Smooth muscle cell (in vitro differentiated cells): ENCODE measurements around the gene TTC22. TPM values are rescaled to one million over a fixed set of nuclear protein-coding genes. Genes with fewer than 3 reads are reported as not detected.

Experiments used
- DNase-seq: peaks from one replicate; lab custom pipeline; 2025; ENCODE audit not compliant: unreplicated experiment; lab: John Stamatoyannopoulos, UW
- H2AFZ ChIP-seq: fragments of 200-600 bp; sonication (generic); 2 replicates; pipeline ENCODE4 v1.6.0; 2016; ENCODE audit warnings: antibody characterized with exemption, low read depth, mild to moderate bottlenecking
- H3F3A ChIP-seq: fragments of 200-600 bp; sonication (generic); 2 replicates; pipeline ENCODE4 v1.6.0; 2017; ENCODE audit warnings: antibody characterized with exemption, low read depth
- H3K27ac ChIP-seq: fragments of 200-600 bp; sonication (generic); 2 replicates; pipeline ENCODE4 v1.5.1; 2016; ENCODE audit warnings: low read depth, mild to moderate bottlenecking
- H3K27me3 ChIP-seq: fragments of 200-600 bp; sonication (generic); 2 replicates; pipeline ENCODE4 v1.6.1; 2016; ENCODE audit warnings: low read depth, mild to moderate bottlenecking
- H3K36me3 ChIP-seq: fragments of 200-600 bp; sonication (generic); 2 replicates; pipeline ENCODE4 v1.5.1; 2016; ENCODE audit warnings: low read depth
- H3K4me1 ChIP-seq: fragments of 200-600 bp; sonication (generic); 2 replicates; pipeline ENCODE4 v1.5.1; 2016; ENCODE audit warnings: low read depth
- H3K4me2 ChIP-seq: fragments of 200-600 bp; sonication (generic); 2 replicates; pipeline ENCODE4 v1.6.0; 2016; ENCODE audit warnings: mild to moderate bottlenecking
- H3K4me3 ChIP-seq: fragments of 200-600 bp; sonication (generic); 2 replicates; pipeline ENCODE4 v1.5.1; 2016; ENCODE audit warnings: mild to moderate bottlenecking
- H3K79me2 ChIP-seq: fragments of 200-600 bp; sonication (generic); 2 replicates; pipeline ENCODE4 v1.6.0; 2016; ENCODE audit warnings: low read depth, mild to moderate bottlenecking
- H3K9ac ChIP-seq: fragments of 200-600 bp; sonication (generic); 2 replicates; pipeline ENCODE4 v1.6.0; 2016; ENCODE audit warnings: low read depth
- H3K9me3 ChIP-seq: fragments of 200-600 bp; sonication (generic); replicated peaks from 2 replicates; pipeline ENCODE4 v1.5.1; 2016; ENCODE audit warnings: low read depth
- H4K20me1 ChIP-seq: fragments of 200-600 bp; sonication (generic); 2 replicates; pipeline ENCODE4 v1.6.0; 2016; ENCODE audit warnings: low read depth
- CTCF ChIP-seq: fragments of 200-600 bp; sonication (generic); IDR thresholded peaks from 2 replicates; pipeline ENCODE4 v1.5.1; 2017; ENCODE audit warnings: borderline replicate concordance, mild to moderate bottlenecking, antibody characterized with exemption; ENCODE audit not compliant: insufficient read depth, poor library complexity, severe bottlenecking
- WGBS: methylation state at CpG from one replicate; pipeline ENCODE4 v1.1.7; 2016; ENCODE audit warnings: low lambda C conversion rate; 5-methylcytosine and 5-hydroxymethylcytosine counted together
- polyA plus RNA-seq: library from polyadenylated mRNA; unstranded; fragments of >200 nt; fragmentation: Nextera tagmentation; extraction: Ambion mirVana; gene quantifications from 2 replicates; pipeline ENCODE4 v1.2.1, GENCODE V29; 2016
- total RNA-seq: library from RNA; depleted of rRNA; stranded (reverse); fragments of >200 nt; gene quantifications from 2 replicates; pipeline ENCODE4 v1.2.3, GENCODE V29; 2014

TTC22 gene
- total and polyA plus RNA-seq, 2 experiments from 2014 or later, result 0.50 to 1.3 TPM

DNA sequence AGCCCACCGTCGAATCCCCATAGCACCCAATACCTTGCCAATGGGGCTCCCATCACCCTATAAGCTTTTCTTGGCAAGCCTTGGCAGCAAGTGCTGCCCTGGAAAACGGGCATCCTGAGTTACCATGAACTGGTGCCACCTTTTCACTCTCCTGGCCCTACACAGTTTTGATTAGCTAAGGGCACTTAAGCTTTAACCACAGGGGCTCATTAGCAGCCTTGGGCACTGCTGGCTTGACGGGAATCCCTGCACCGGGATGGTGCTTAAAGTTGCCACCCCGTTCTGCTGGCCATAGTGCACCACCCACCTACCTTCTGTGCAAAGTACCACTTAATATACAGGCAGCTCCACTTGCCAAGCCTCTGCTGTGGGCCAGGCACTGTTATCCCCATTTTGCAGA is 50.5 kb downstream of the TTC22 start:
- Histone ChIP-seq H3F3A (no peaks in the 10 kb centered on the region), H3K4me1 (no peaks in the 10 kb centered on the region), H3K36me3 (no peaks in the 10 kb centered on the region), H3K9me3 (no peaks in the 10 kb centered on the region), H3K4me3 (no peak overlapping the region), H3K4me2 (no peak overlapping the region), H2AFZ (no peak overlapping the region), H3K27ac (no peak overlapping the region), H3K9ac (no peak overlapping the region), H4K20me1 (no peaks in the 10 kb centered on the region), H3K79me2 (no peaks in the 10 kb centered on the region), H3K27me3 (no peaks in the 10 kb centered on the region)
- 90% methylated on average over 6 of the region's 6 CpGs for WGBS
- no peak for TF ChIP-seq CTCF
- DNase-seq, result no peak

DNA sequence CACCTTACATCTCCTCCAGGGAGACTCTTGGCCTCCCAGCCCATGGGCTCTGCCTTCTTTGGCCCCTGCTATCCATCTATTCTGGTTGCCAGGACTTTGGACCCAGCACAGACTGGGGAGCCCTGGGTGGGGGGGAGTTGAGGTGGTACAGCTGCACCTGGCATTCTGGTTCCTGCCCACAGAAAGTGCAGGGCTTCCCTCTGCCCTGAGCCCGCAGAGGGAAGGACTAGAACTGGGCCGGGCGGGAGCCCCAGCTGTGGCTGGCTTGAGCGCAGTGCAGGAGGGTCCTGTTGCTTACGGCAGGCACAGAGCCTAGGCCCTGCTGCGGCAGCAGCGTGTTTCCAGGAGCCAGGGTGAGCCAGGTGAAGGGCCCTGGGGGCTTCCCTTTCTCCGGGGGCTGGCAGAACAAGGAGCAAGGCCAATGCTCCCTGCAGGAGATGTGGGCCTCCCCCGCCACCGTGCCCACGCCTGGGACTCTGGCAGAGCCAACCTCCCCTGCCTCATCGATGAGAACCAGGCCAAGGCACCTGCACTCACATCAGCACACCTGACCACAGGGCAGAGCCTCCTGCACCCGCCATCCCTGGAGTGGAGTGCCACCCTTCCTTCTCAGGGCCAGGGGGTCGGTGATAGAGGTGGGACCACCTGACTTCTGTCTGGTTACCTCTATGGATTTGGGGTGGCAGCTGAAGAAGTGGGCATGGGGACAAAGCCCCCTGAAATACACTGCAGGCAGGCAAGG is 52.9 kb downstream of the TTC22 start:
- no peaks in the 10 kb centered on the region for H3F3A ChIP-seq
- no peaks in the 10 kb centered on the region for H3K9me3 ChIP-seq
- H3K79me2 ChIP-seq, result no peaks in the 10 kb centered on the region
- no peak overlapping the region for H3K27ac ChIP-seq
- H3K4me3 ChIP-seq, result no peak overlapping the region
- H3K4me2 ChIP-seq, result no peak overlapping the region
- no peak for TF ChIP-seq CTCF
- no peak for DNase-seq
- no peak overlapping the region for H2AFZ ChIP-seq
- H3K27me3 ChIP-seq, result no peaks in the 10 kb centered on the region
- no peaks in the 10 kb centered on the region for H3K4me1 ChIP-seq
- H3K36me3 ChIP-seq, result no peaks in the 10 kb centered on the region
- WGBS, result 80% methylated on average over 11 of the region's 14 CpGs
- no peak overlapping the region for H3K9ac ChIP-seq
- no peaks in the 10 kb centered on the region for H4K20me1 ChIP-seq

GRCh38 chr1:54745864-54746263 is 55.3 kb downstream of the TTC22 start:
- H3K4me3 ChIP-seq, result no peak overlapping the region
- H3K27me3 ChIP-seq, result no peaks in the 10 kb centered on the region
- H3K79me2 ChIP-seq, result no peaks in the 10 kb centered on the region
- H2AFZ ChIP-seq, result no peak overlapping the region
- H3K9ac ChIP-seq, result no peak overlapping the region
- no peak overlapping the region for H3K27ac ChIP-seq
- H3F3A ChIP-seq, result no peaks in the 10 kb centered on the region
- no peaks in the 10 kb centered on the region for H3K9me3 ChIP-seq
- no peak overlapping the region for H3K4me2 ChIP-seq
- no peaks in the 10 kb centered on the region for H3K36me3 ChIP-seq
- no peaks in the 10 kb centered on the region for H4K20me1 ChIP-seq
- DNase-seq, result no peak
- H3K4me1 ChIP-seq, result no peaks in the 10 kb centered on the region
- 97% methylated on average over 4 of the region's 4 CpGs for WGBS
- TF ChIP-seq CTCF, result no peak

GRCh38 chr1:54745274-54745673 is 55.8 kb downstream of the TTC22 start:
- WGBS, result 93% methylated on average over 6 of the region's 6 CpGs
- H3K9me3 ChIP-seq, result no peaks in the 10 kb centered on the region
- no peak overlapping the region for H2AFZ ChIP-seq
- DNase-seq, result no peak
- H3K27me3 ChIP-seq, result no peaks in the 10 kb centered on the region
- H3F3A ChIP-seq, result no peaks in the 10 kb centered on the region
- H3K4me3 ChIP-seq, result no peak overlapping the region
- no peak overlapping the region for H3K27ac ChIP-seq
- no peaks in the 10 kb centered on the region for H3K36me3 ChIP-seq
- H3K4me1 ChIP-seq, result no peaks in the 10 kb centered on the region
- H3K79me2 ChIP-seq, result no peaks in the 10 kb centered on the region
- H3K4me2 ChIP-seq, result no peak overlapping the region
- no peak for TF ChIP-seq CTCF
- H3K9ac ChIP-seq, result no peak overlapping the region
- H4K20me1 ChIP-seq, result no peaks in the 10 kb centered on the region
